IPS-18a (cell line): ENCODE data around the gene POLN.

Source experiments
- H3K27ac ChIP-seq: one replicate; pipeline ENCODE4 v1.5.1; 2013; ENCODE audit warnings: low read length
- H3K27me3 ChIP-seq: one replicate; pipeline ENCODE4 v1.6.1; 2013; ENCODE audit warnings: mild to moderate bottlenecking, low read length; ENCODE audit not compliant: control insufficient read depth, insufficient read depth
- H3K36me3 ChIP-seq: one replicate; pipeline ENCODE4 v1.6.1; 2013; ENCODE audit warnings: low read depth, low read length; ENCODE audit not compliant: control insufficient read depth
- H3K4me1 ChIP-seq: one replicate; pipeline ENCODE4 v1.6.1; 2013; ENCODE audit warnings: low read depth, low read length; ENCODE audit not compliant: control insufficient read depth
- H3K4me3 ChIP-seq: one replicate; pipeline ENCODE4 v1.5.1; 2013; ENCODE audit warnings: low read length
- H3K9ac ChIP-seq: one replicate; pipeline ENCODE4 v1.6.1; 2013; ENCODE audit warnings: mild to moderate bottlenecking, low read length, moderate library complexity
- H3K9me3 ChIP-seq: one replicate; pipeline ENCODE4 v1.6.1; 2013; ENCODE audit warnings: low read depth, low read length; ENCODE audit not compliant: control insufficient read depth

Gene POLN

DNA sequence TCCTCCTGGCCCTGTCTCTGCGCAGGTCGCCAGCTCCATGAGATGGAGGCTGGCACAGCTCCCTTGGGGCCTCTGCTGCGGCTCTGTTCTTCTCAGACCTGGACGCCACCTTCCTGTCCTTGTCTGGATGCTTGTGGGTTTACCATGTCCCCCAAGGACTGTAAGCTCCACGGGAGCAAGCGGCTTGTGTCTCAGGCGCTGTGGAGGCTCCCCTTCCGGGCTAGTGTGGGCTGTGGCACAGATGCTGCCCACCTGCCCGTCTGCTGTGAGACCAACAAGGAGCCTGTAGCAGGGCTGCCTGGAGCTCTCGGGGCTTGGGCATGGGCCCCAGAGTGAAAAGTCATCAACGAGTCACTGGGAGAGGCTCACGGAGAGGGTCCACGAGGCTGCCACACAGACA lies 157.6 kb downstream of the POLN start:
- Histone ChIP-seq H3K36me3 (no peaks in the 10 kb centered on the region), H3K4me1 (no peaks in the 10 kb centered on the region), H3K27me3 (no peaks in the 10 kb centered on the region), H3K4me3 (no peak overlapping the region), H3K9ac (no peak overlapping the region), H3K27ac (no peak overlapping the region), H3K9me3 (no peaks in the 10 kb centered on the region)

GRCh38 chr4:2083826-2084160 lies 158.1 kb downstream of the POLN start:
- no peak overlapping the region for H3K27ac ChIP-seq
- H3K4me1 ChIP-seq: no peaks in the 10 kb centered on the region
- H3K9me3 ChIP-seq: no peaks in the 10 kb centered on the region
- H3K27me3 ChIP-seq: no peaks in the 10 kb centered on the region
- H3K4me3 ChIP-seq: no peak overlapping the region
- H3K36me3 ChIP-seq: no peaks in the 10 kb centered on the region
- no peak overlapping the region for H3K9ac ChIP-seq

DNA sequence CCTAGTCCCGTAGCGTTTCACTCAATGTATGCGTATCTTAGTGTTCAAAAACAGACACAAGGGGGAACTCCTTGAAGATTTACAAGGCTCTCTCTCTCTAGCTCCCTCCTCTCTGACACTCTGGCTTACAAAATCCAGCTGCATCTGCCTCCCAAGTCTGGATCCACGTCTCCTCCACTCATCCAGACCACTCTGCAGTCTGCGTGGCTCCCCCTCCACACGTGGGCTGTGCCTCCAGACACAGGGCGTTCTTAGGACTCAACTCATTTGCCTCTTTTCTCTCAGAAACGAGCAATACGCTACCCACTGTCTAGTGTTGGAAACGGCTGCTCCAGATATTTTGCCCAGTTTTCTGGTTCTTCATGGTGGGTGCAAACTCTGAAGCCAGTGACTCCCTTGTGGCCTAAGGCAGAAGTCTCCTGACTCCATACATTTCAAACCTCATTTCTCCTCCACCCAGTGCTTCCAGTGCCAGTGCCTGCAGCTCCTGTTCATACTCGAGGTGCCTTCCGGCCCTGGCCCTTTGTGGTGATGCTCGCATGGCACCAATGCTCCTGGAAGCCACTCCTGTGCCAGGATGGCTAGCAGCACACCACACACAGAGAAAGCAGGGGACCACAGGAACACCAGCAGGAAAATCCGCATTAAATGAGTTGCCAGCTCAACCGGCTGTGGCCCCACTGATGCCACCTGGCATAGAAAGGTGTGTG lies 158.7 kb downstream of the POLN start:
- Histone ChIP-seq H3K36me3 (no peaks in the 10 kb centered on the region), H3K9me3 (no peaks in the 10 kb centered on the region), H3K27me3 (no peaks in the 10 kb centered on the region), H3K9ac (no peak overlapping the region), H3K27ac (no peak overlapping the region), H3K4me1 (no peaks in the 10 kb centered on the region), H3K4me3 (no peak overlapping the region)

- no peaks in the 10 kb centered on the region for H3K27me3 ChIP-seq
- H3K9ac ChIP-seq: no peak overlapping the region
- no peaks in the 10 kb centered on the region for H3K9me3 ChIP-seq
Observed at GRCh38 chr4:2082627-2083026, 159.3 kb downstream of the POLN start.

DNA sequence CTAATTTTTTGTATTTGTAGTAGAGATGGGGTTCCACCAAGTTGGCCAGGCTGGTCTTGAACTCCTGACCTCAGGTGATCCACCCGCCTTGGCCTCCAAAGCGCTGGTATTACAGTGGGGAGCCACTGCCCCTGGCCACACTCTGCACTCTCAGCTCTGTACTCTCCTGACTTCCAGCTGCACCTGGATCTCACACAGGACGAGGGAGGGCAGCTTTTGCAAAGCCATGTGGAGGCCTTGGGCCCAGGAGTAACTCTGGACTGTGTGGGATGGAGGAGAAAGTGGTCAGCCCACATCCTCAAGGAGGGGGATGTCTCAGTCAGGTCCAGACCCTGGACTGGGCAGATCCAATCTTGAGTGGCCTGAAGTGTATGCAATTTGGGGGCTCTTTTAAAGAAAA lies 159.8 kb downstream of the POLN start:
- Histone ChIP-seq H3K9ac (no peak overlapping the region), H3K4me1 (no peaks in the 10 kb centered on the region), H3K4me3 (no peak overlapping the region), H3K9me3 (no peaks in the 10 kb centered on the region), H3K27me3 (no peaks in the 10 kb centered on the region), H3K36me3 (no peaks in the 10 kb centered on the region), H3K27ac (no peak overlapping the region)

More at GRCh38 chr4:2082627-2083026, 159.3 kb downstream of the POLN start:
- H3K4me1 ChIP-seq: no peaks in the 10 kb centered on the region
- no peak overlapping the region for H3K4me3 ChIP-seq
- H3K36me3 ChIP-seq: no peaks in the 10 kb centered on the region
- H3K27ac ChIP-seq: no peak overlapping the region

GRCh38 chr4:2081540-2081939 lies 160.4 kb downstream of the POLN start:
- H3K27ac ChIP-seq: no peak overlapping the region
- no peaks in the 10 kb centered on the region for H3K36me3 ChIP-seq
- no peaks in the 10 kb centered on the region for H3K27me3 ChIP-seq
- H3K9me3 ChIP-seq: no peaks in the 10 kb centered on the region
- no peaks in the 10 kb centered on the region for H3K4me1 ChIP-seq
- no peak overlapping the region for H3K9ac ChIP-seq
- H3K4me3 ChIP-seq: no peak overlapping the region

DNA sequence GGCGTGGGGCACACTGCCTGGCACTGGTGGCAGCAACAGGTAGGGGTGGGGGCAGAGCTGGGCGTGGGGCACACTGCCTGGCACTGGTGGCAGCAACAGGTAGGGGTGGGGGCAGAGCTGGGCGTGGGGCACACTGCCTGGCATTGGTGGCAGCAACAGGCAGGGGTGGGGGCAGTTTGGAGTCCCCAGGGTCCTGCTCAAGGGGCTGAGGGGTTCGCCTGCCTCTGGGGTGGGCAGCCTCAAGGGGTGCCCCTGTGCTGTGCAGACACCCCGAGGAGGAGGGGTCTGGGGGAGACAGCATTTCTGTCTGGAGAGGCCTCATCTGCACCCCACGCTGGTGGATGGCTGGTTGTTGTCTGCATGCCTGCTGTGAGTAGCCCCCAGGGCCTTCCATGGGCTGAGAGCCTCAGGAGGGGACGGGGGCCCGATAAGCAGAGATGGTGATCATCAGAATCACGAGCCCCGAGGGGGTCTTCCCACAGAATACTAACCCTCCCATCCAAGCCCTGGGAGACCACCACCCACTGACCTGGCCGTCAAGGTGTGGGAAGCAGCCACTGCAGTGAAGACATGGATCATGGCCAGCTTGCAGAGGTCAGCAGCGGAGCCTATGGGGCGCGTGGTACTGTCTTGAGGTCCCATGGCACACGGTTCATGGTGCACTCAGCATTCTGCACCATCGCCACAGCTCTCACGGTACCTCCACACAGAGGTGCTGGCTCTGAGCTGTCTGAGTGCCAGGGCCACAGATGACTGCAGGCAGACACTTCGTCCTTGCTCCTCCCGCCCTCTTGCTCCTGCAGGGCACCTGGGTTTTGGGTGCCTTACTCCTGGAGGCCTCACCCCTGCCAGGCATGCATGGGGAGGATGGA lies 161.3 kb downstream of the POLN start:
- no peaks in the 10 kb centered on the region for H3K36me3 ChIP-seq
- no peaks in the 10 kb centered on the region for H3K27me3 ChIP-seq
- no peak overlapping the region for H3K27ac ChIP-seq
- H3K9me3 ChIP-seq: no peaks in the 10 kb centered on the region
- H3K4me1 ChIP-seq: no peaks in the 10 kb centered on the region
- H3K9ac ChIP-seq: no peak overlapping the region
- no peak overlapping the region for H3K4me3 ChIP-seq

DNA sequence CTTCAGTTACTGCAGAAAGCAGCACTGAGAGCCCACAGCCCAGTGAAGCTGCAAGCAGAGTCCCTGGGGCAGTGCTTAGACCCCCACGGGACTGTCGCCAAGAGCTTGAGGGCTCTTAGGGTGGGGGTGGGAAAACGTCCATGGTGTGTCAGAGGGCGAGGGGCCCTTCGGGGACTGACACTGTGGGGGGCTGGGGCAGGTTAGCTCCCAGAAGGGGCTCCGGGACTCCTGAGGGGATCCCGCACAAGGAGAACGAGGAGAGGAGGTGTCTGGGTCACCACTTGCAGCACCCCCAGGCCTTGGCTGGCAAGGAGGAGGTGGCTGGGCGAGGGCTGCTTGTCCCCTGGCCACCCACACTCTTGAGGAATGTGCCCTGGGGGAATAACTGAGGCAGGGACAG lies 162.0 kb downstream of the POLN start:
- Histone ChIP-seq H3K4me3 (no peak overlapping the region), H3K4me1 (no peaks in the 10 kb centered on the region), H3K9ac (no peak overlapping the region), H3K36me3 (no peaks in the 10 kb centered on the region), H3K27me3 (no peaks in the 10 kb centered on the region), H3K9me3 (no peaks in the 10 kb centered on the region), H3K27ac (no peak overlapping the region)

GRCh38 chr4:2079006-2079405 lies 162.9 kb downstream of the POLN start:
- H3K4me1 ChIP-seq: no peaks in the 10 kb centered on the region
- no peaks in the 10 kb centered on the region for H3K36me3 ChIP-seq

DNA sequence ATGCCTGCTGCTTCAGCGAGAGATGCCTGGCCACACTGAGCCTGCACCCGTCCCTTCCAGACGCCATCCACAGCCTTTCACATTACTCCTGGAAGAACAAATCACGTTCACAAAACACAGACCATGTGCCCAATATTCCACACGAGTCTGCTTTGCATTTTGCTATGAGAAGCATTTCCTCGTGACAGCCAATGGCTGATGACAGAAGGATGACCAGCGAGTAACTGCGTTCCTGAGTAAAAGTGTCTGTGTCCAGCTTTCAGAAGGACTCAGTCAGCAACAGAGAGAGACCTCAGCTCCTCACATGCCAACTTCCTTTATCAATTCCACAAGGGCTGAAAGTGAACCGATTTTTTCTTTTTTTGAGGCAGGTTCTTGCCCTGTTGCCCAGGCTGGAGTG lies 163.3 kb downstream of the POLN start:
- Histone ChIP-seq H3K4me1 (no peaks in the 10 kb centered on the region), H3K9me3 (no peaks in the 10 kb centered on the region), H3K27ac (no peak overlapping the region)

More at GRCh38 chr4:2079006-2079405, 162.9 kb downstream of the POLN start:
- H3K4me3 ChIP-seq: no peak overlapping the region
- no peak overlapping the region for H3K27ac ChIP-seq
- H3K9ac ChIP-seq: no peak overlapping the region
- no peaks in the 10 kb centered on the region for H3K9me3 ChIP-seq
- no peaks in the 10 kb centered on the region for H3K27me3 ChIP-seq

DNA sequence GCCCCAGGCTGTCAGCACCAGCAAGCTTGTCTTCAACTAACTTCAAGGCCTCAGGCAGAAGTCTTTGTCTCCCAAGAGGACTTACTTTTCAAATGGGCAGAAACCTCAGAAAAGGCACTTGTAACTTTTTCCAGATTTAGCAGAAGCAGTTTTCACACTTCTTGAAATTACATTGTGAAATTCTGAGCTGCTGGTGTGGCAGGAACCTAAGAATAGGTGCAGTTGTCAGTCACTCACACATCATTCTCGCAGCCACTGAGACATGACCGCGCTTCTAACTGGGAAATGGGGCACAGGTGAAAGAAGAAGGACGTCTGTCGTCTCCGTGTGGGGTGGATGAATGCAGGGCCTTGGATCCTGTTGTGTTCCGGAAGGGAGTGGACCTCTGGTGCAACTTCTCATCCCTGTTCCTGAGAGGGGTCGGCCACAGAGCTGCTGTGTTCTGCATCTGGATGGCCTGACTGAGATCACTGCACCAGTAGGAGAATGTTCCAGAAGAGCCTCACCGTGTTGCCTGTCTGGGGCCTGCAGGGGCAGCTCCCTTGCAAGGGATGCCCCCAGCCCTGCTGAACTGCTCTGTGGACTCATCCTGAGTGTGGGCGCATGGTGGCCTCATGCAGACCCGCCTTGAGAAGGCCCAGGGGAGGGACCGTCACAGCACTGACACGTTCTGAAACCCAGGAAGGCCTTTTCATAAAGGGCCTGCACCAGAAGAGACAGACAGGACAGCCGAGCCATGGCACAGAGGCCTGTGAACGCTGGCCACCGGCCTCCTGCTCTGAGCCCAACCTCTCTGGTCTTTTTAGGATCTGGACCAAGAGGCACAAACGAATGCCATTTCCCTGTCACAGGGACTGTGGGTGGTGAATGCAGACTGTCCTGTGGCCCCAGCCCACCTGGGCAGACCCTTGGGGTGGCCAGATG lies 164.1 kb downstream of the POLN start:
- H3K9ac ChIP-seq: no peak overlapping the region
- H3K9me3 ChIP-seq: no peaks in the 10 kb centered on the region
- H3K27me3 ChIP-seq: no peaks in the 10 kb centered on the region
- H3K4me1 ChIP-seq: no peaks in the 10 kb centered on the region
- H3K36me3 ChIP-seq: no peaks in the 10 kb centered on the region
- no peak overlapping the region for H3K27ac ChIP-seq
- H3K4me3 ChIP-seq: no peak overlapping the region

More for the DNA sequence above, 163.3 kb downstream of the POLN start:
- no peak overlapping the region for H3K9ac ChIP-seq
- H3K36me3 ChIP-seq: no peaks in the 10 kb centered on the region
- no peak overlapping the region for H3K4me3 ChIP-seq
- no peaks in the 10 kb centered on the region for H3K27me3 ChIP-seq
